GM19193 (cell line): ENCODE data around the gene LIMS2.

ENCODE experiments used
- POLR2A ChIP-seq: IDR thresholded peaks from 4 replicates; pipeline ENCODE4 v1.6.1; 2011; ENCODE audit not compliant: insufficient read depth, insufficient read length; ENCODE audit errors: extremely low read depth

The LIMS2 gene

GRCh38 chr2:127675331-127676261, at the start of gene LIMS2:
Gene LIMS2, minus strand, starts transcription at chr2:127675530. Its CDS starts 506 bp downstream, at chr2:127675024.
- no peak for TF ChIP-seq POLR2A

- TF ChIP-seq POLR2A = no peak
These were observed 47.5 kb upstream of the LIMS2 start for GRCh38 chr2:127722807-127723206.

- TF ChIP-seq POLR2A = no peak
These were observed 46.6 kb upstream of the LIMS2 start for GRCh38 chr2:127721978-127722355.

- no peak for TF ChIP-seq POLR2A
These were observed 46.1 kb upstream of the LIMS2 start for GRCh38 chr2:127721311-127721977.

- TF ChIP-seq POLR2A = no peak
These were observed 44.2 kb upstream of the LIMS2 start for GRCh38 chr2:127719301-127720218.

GRCh38 chr2:127718271-127718670, 42.9 kb upstream of the LIMS2 start:
- no peak for TF ChIP-seq POLR2A

GRCh38 chr2:127715778-127716449, 40.6 kb upstream of the LIMS2 start:
- TF ChIP-seq POLR2A = no peak

- no peak for TF ChIP-seq POLR2A
These were observed 38.2 kb upstream of the LIMS2 start for GRCh38 chr2:127713562-127713961.

GRCh38 chr2:127712999-127713398, 37.7 kb upstream of the LIMS2 start:
- no peak for TF ChIP-seq POLR2A

GRCh38 chr2:127709336-127709735, 34.0 kb upstream of the LIMS2 start:
- TF ChIP-seq POLR2A = no peak

GRCh38 chr2:127707890-127708648, 32.7 kb upstream of the LIMS2 start:
- TF ChIP-seq POLR2A = no peak

- TF ChIP-seq POLR2A = no peak
These were observed 31.1 kb upstream of the LIMS2 start for GRCh38 chr2:127706215-127706990.
